MG63 (cell line): ENCODE results near the gene HSPD1. TPM values are rescaled to one million over a fixed set of nuclear protein-coding genes. Genes with fewer than 3 reads are reported as not detected.
"Not testable (repeated sequence)": the region's sequence is repeated elsewhere in the genome, so short reads cannot be mapped to it uniquely, and the experiment has no call there.

ENCODE experiments used
- DNase-seq: peaks from one replicate; pipeline ENCODE4 v3.0.0-alpha.2; 2020
- H3K27me3 ChIP-seq: fragments of 250-450 bp; sonication (Bioruptor Pico); 2 replicates; pipeline ENCODE4 v1.5.1; 2020; ENCODE audit warnings: mild to moderate bottlenecking, moderate library complexity
- H3K36me3 ChIP-seq: fragments of 250-450 bp; sonication (Bioruptor Pico); 2 replicates; pipeline ENCODE4 v1.5.1; 2020; ENCODE audit warnings: mild to moderate bottlenecking, moderate library complexity
- H3K4me3 ChIP-seq: fragments of 250-450 bp; sonication (Bioruptor Pico); 2 replicates; pipeline ENCODE4 v1.5.1; 2020; ENCODE audit warnings: mild to moderate bottlenecking, moderate library complexity
- H3K9me3 ChIP-seq: fragments of 250-450 bp; sonication (Bioruptor Pico); 2 replicates; pipeline ENCODE4 v1.5.1; 2020; ENCODE audit warnings: mild to moderate bottlenecking, moderate library complexity
- total RNA-seq: library from RNA; depleted of rRNA; stranded (reverse); fragments of >200 nt; shearing (Covaris generic); gene quantifications from 2 replicates; pipeline ENCODE4 v1.2.3, GENCODE V29; 2014; ENCODE audit warnings: low replicate concordance; rRNA removed

Gene HSPD1
- total RNA-seq, 1 experiment from 2014 or later, result 130 TPM

- H3K27me3 ChIP-seq, result no peaks in the 10 kb centered on the region
- no peak for DNase-seq
- H3K9me3 ChIP-seq, result 0 out of 2 replicates have a peak, but pooled peaks cover 3% of the 10 kb centered on the region
- peaks cover 9% of the 10 kb centered on the region for H3K36me3 ChIP-seq
- H3K4me3 ChIP-seq, result peak overlapping the region; percentile 89
These were observed 44.7 kb downstream of the HSPD1 start for GRCh38 chr2:197454923-197455322.

GRCh38 chr2:197453914-197454398, 45.7 kb downstream of the HSPD1 start:
- DNase-seq, result no peak
- Histone ChIP-seq H3K36me3 (peaks cover 2% of the 10 kb centered on the region; the same call in 1 of the 2 replicates), H3K27me3 (no peaks in the 10 kb centered on the region), H3K9me3 (0 out of 2 replicates have a peak, but pooled peaks cover 3% of the 10 kb centered on the region), H3K4me3 (peak overlapping the region; percentile 89)

- DNase-seq, result peak; percentile 99
- H3K36me3 ChIP-seq, result no peaks in the 10 kb centered on the region
- H3K9me3 ChIP-seq, result 0 out of 2 replicates have a peak, but pooled peaks cover 3% of the 10 kb centered on the region
- no peaks in the 10 kb centered on the region for H3K27me3 ChIP-seq
- H3K4me3 ChIP-seq, result peak within 1 kb of the TSS; percentile 89
These were observed 46.3 kb downstream of the HSPD1 start, which contains the start of gene COQ10B for GRCh38 chr2:197453123-197453913. Gene COQ10B, plus strand, starts transcription at chr2:197453552. Its CDS starts 9 bp downstream, at chr2:197453561.

GRCh38 chr2:197452754-197453122, 46.9 kb downstream of the HSPD1 start:
- Histone ChIP-seq H3K27me3 (no peaks in the 10 kb centered on the region), H3K4me3 (peak overlapping the region; percentile 89), H3K36me3 (no peaks in the 10 kb centered on the region), H3K9me3 (0 out of 2 replicates have a peak, but pooled peaks cover 3% of the 10 kb centered on the region)
- no peak for DNase-seq

GRCh38 chr2:197450935-197451358, 48.7 kb downstream of the HSPD1 start:
- not testable (repeated sequence) for H3K27me3 ChIP-seq, H3K9me3 ChIP-seq, H3K4me3 ChIP-seq, DNase-seq, H3K36me3 ChIP-seq

- Histone ChIP-seq H3K9me3 (0 out of 2 replicates have a peak, but pooled peaks cover 3% of the 10 kb centered on the region), H3K27me3 (no peaks in the 10 kb centered on the region), H3K36me3 (no peaks in the 10 kb centered on the region), H3K4me3 (no peak overlapping the region)
- no peak for DNase-seq
These were observed 49.2 kb downstream of the HSPD1 start for GRCh38 chr2:197450465-197450864.

- Histone ChIP-seq H3K27me3 (no peaks in the 10 kb centered on the region), H3K9me3 (0 out of 2 replicates have a peak, but pooled peaks cover 3% of the 10 kb centered on the region), H3K36me3 (no peaks in the 10 kb centered on the region), H3K4me3 (no peak overlapping the region)
- no peak for DNase-seq
These were observed 52.8 kb downstream of the HSPD1 start for GRCh38 chr2:197446844-197447243.

GRCh38 chr2:197445746-197446145, 53.9 kb downstream of the HSPD1 start:
- no peaks in the 10 kb centered on the region for H3K9me3 ChIP-seq
- DNase-seq, result no peak

GRCh38 chr2:197442857-197443256, 56.8 kb downstream of the HSPD1 start:
- Histone ChIP-seq H3K27me3 (no peaks in the 10 kb centered on the region), H3K36me3 (no peaks in the 10 kb centered on the region), H3K9me3 (no peaks in the 10 kb centered on the region), H3K4me3 (no peak overlapping the region)
- DNase-seq, result no peak

More at GRCh38 chr2:197445746-197446145, 53.9 kb downstream of the HSPD1 start:
- Histone ChIP-seq H3K27me3 (no peaks in the 10 kb centered on the region), H3K4me3 (no peak overlapping the region), H3K36me3 (no peaks in the 10 kb centered on the region)

GRCh38 chr2:197437380-197437779, 62.3 kb downstream of the HSPD1 start:
- H3K36me3 ChIP-seq, result peaks cover 2% of the 10 kb centered on the region; the same call in 1 of the 2 replicates
- H3K4me3 ChIP-seq, result no peak overlapping the region
- no peak for DNase-seq
- no peaks in the 10 kb centered on the region for H3K9me3 ChIP-seq
- no peaks in the 10 kb centered on the region for H3K27me3 ChIP-seq

Other genes starting within 250 kb of the HSPD1 start
- gene ANKRD44, start 189.1 kb downstream of the HSPD1 start, total RNA-seq, result 0.66 and 5.9 TPM in 2 replicates
- gene SF3B1, start 64.8 kb downstream of the HSPD1 start, total RNA-seq, result 122 and 337 TPM in 2 replicates
- 28.5 and 41.3 TPM in 2 replicates for gene COQ10B, start 46.3 kb downstream of the HSPD1 start, total RNA-seq
- 135 and 172 TPM in 2 replicates for gene HSPE1, start 539 bp upstream of the HSPD1 start, total RNA-seq
- 22.0 and 50.9 TPM in 2 replicates for gene MOB4, start 16.2 kb upstream of the HSPD1 start, total RNA-seq
- 0.07 TPM in 2 replicates for gene RFTN2, start 175.7 kb upstream of the HSPD1 start, total RNA-seq
- gene MARS2, start 205.5 kb upstream of the HSPD1 start, total RNA-seq, result 4.5 and 4.9 TPM in 2 replicates